ENCODE results near the gene QRICH1.

Gene QRICH1

DNA sequence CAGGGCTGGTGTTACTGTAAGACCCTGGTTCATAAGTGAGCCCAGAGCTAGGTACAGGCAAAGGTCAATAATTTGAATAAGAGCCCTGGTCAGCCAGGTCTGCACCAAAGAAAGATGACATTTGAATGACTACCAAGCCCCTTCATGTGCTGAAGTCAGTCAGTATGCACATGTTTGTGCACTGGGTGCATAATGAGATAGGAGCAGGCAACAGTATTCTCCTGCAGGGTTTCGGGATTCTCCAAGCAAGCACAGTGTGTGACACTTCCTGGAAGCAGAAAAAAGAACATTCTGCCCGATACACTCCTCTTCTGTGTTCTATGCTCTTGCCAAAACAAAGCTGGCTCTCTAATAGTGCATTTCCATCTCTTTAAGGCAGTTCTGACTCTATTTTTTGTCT lies 59.2 kb downstream of the QRICH1 start:
- TF ChIP-seq, protein P1, sequence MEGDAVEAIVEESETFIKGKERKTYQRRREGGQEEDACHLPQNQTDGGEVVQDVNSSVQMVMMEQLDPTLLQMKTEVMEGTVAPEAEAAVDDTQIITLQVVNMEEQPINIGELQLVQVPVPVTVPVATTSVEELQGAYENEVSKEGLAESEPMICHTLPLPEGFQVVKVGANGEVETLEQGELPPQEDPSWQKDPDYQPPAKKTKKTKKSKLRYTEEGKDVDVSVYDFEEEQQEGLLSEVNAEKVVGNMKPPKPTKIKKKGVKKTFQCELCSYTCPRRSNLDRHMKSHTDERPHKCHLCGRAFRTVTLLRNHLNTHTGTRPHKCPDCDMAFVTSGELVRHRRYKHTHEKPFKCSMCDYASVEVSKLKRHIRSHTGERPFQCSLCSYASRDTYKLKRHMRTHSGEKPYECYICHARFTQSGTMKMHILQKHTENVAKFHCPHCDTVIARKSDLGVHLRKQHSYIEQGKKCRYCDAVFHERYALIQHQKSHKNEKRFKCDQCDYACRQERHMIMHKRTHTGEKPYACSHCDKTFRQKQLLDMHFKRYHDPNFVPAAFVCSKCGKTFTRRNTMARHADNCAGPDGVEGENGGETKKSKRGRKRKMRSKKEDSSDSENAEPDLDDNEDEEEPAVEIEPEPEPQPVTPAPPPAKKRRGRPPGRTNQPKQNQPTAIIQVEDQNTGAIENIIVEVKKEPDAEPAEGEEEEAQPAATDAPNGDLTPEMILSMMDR (IDR thresholded peaks at IDR 0.05; ENCODE audit: low read length, missing control alignments), result no peak
- H3K4me3 ChIP-seq (replicated peaks; ENCODE audit: low read depth, low read length), result no peak overlapping the region
- DNase-seq (ENCODE audit: low read depth), result no peak

DNA sequence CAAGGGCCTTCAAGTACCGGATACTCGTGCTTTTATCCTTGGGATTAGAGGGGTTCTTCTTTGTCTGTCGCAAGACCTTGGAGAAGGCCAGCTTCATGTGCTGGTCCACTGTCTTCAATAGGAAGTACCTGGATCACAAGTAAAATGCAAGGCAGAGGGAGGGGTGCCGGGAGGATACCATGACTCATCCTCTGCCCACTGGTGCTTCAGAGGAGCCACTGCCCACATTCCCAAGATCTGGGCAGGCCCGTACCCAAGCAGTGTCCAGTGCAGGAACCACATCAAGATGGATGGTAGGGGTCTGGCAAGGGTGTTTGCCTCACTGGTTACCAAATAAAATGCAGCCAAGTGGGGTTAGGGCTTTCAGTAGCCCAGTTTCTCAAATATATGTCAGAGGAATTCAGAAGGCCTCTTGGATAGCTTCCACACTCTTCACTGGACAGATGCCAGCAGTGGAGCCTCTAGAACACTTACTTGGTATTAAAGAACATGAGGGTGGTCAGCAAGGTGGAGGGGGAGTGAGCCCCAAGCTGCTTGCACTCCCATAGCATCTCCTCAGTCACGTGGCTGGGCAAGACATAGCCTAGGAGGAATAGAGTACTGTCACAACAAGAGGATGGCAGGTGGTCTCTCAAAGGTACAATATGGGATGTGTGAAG lies 61.1 kb downstream of the QRICH1 start:
- TF ChIP-seq, protein P1 (IDR thresholded peaks at IDR 0.05; ENCODE audit: low read length, missing control alignments), result no peak
- peak; percentile 45 for DNase-seq (ENCODE audit: low read depth)
- no peak overlapping the region for H3K4me3 ChIP-seq (replicated peaks; ENCODE audit: low read depth, low read length)

DNA sequence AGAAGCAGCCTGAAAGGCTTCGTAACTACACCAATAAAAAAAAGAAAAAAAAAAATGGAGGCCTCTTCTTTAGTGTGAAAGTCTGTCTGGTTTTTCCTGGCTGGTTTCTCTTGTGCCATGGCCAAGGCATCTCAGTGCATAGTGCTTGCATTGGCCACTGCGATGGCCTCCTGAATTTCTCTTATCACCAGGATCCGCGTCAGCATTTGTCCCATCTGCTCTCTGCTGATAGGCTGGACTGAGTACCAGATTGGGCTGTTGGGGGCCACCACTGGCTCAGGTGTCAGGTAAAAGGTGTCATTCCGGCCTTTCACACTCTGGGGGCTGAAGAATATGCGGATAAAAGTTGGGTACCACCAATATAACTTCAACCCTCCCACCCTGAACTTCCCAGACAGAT lies 63.5 kb downstream of the QRICH1 start:
- TF ChIP-seq, protein P1 (IDR thresholded peaks at IDR 0.05; ENCODE audit: low read length, missing control alignments), result no peak
- no peak overlapping the region for H3K4me3 ChIP-seq (replicated peaks; ENCODE audit: low read depth, low read length)
- no peak for DNase-seq (ENCODE audit: low read depth)

DNA sequence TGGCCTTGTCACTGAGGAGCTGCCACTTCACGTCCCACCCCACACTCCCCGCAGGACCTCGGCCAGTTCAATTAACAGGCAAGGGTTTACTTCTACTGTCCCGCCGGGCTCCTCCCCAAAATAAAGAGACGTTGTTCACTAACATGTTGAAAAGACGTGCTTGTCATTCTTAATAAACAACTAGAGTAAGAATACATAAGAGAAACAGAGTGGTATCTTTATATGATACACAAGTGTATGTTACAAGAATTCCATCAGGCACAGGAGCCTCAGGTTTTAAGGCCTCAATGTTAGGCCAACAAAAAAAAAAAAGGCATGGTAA lies 64.3 kb downstream of the QRICH1 start:
- H3K4me3 ChIP-seq (replicated peaks; ENCODE audit: low read depth, low read length), result no peak overlapping the region
- no peak for DNase-seq (ENCODE audit: low read depth)
- TF ChIP-seq, protein P1 (IDR thresholded peaks at IDR 0.05; ENCODE audit: low read length, missing control alignments), result no peak

DNA sequence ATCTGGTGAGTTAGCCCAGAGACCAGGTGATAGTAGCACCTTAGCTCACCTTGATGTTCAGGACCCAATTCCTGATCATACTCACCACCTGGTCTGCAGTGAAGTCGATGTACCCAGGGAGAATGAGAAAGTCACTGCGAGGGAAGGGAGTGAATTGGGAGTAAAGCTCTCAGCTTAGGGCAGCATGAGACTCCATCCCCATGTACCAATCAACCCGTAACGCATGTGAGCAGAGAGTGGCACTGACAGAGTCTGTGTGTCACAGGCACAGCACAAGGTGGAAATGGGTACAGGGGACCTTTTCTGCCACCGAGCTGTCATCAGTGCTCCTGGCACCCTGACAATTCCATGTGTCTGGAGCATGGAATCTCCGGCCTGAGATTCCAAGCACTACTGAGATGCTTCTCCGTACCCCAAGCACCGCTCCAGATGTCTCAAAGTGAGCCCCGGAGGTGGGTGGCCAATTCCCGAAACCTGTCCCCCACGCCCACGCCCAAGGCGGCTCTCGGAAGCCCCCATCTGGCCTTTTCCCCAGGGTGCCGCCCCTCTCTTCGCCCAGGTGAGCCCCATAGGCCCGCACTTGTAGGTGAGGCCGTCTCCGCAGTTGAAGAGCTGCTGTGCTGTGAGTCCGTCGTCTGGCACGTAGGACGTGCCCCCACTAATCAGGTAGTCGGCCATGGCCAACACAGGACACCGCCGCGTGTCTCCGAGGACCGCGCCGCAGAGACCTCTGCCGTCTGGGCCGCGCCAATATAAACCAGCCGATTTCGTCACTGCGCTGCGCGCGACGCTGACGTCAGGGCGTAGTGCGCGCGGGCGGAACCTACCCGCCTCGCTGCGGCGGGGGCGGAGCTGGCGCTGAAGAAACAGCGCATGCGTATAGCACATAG lies 65.0 kb downstream of the QRICH1 start, which contains the start of gene IMPDH2:
TSS of gene IMPDH2 (minus strand) at position 726 of the 890 bp plus-strand sequence. CDS start at position 678, 48 bp downstream.
- H3K4me3 ChIP-seq (replicated peaks; ENCODE audit: low read depth, low read length), result peak within 1 kb of the TSS; percentile 82
- peak; percentile 94 for DNase-seq (ENCODE audit: low read depth)
- TF ChIP-seq, protein P1 (IDR thresholded peaks at IDR 0.05; ENCODE audit: low read length, missing control alignments), result peak; percentile 1

DNA sequence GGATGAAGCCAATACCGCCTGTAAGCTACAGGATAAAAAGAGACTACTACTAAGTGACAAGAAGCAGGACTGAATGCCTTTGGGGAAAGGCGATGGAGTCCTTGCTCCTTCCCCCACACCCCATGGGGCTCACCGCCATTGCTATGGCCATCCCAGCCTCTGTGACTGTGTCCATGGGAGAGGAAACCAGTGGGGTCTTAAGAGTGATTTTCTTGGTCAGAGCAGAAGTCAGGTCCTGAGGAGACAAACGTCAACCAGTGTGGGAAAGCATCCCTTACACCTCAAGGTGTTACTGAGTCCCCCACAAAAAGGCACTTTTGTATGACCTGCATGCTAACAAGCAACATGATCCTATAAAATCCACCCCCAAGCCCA lies 65.6 kb downstream of the QRICH1 start:
- TF ChIP-seq, protein P1 (IDR thresholded peaks at IDR 0.05; ENCODE audit: low read length, missing control alignments), result no peak
- H3K4me3 ChIP-seq (replicated peaks; ENCODE audit: low read depth, low read length), result peak overlapping the region; percentile 82
- no peak for DNase-seq (ENCODE audit: low read depth)
